Measurements from ENCODE around the gene BCL2. TPM values are rescaled to one million over a fixed set of nuclear protein-coding genes. Genes with fewer than 3 reads are reported as not detected.

Gene BCL2
- total RNA-seq, 4 donors from 2014 or later = 14.3 to 34.8 (median 23.5) TPM

- in situ Hi-C loops (cut with MboI; ENCODE audit: low pct_ligation_motif_present in 1 of 4, low pct_unique_long_range_greater_than_20kb in 1 of 4, low sequenced_read_pairs in 3 of 4) (no loop called here), intact Hi-C loops (cut with DNase I; ENCODE audit: low total_unique reads) (no loop called here)
- TF ChIP-seq, protein P1, sequence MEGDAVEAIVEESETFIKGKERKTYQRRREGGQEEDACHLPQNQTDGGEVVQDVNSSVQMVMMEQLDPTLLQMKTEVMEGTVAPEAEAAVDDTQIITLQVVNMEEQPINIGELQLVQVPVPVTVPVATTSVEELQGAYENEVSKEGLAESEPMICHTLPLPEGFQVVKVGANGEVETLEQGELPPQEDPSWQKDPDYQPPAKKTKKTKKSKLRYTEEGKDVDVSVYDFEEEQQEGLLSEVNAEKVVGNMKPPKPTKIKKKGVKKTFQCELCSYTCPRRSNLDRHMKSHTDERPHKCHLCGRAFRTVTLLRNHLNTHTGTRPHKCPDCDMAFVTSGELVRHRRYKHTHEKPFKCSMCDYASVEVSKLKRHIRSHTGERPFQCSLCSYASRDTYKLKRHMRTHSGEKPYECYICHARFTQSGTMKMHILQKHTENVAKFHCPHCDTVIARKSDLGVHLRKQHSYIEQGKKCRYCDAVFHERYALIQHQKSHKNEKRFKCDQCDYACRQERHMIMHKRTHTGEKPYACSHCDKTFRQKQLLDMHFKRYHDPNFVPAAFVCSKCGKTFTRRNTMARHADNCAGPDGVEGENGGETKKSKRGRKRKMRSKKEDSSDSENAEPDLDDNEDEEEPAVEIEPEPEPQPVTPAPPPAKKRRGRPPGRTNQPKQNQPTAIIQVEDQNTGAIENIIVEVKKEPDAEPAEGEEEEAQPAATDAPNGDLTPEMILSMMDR (IDR thresholded peaks at IDR 0.05) = no peak
- TF ChIP-seq EP300 (IDR thresholded peaks at IDR 0.05; ENCODE audit: low read depth) (no peak), POLR2AphosphoS5 (IDR thresholded peaks at IDR 0.05) (no peak), POLR2A (IDR thresholded peaks at IDR 0.05) (no peak)
- H3K4me3 ChIP-seq = no peak overlapping the region
- 50 to 56% methylated on average over 1 of the region's 1 CpG for WGBS, 2 donors (ENCODE audit: low coverage in 1 of 2)
- H3K4me1 ChIP-seq = peaks cover 0 to 36% (median 26%) of the 10 kb centered on the region in 4 donors
- peak overlapping the region; percentile 49 to 73 (median 60) for H3K27ac ChIP-seq
- H3K36me3 ChIP-seq = no peaks in the 10 kb centered on the region
- no peaks in the 10 kb centered on the region for H3K9me3 ChIP-seq
- DNase-seq = no peak
- no peaks in the 10 kb centered on the region for H3K27me3 ChIP-seq
Observed at GRCh38 chr18:63207835-63208234, 111.7 kb downstream of the BCL2 start.

DNA sequence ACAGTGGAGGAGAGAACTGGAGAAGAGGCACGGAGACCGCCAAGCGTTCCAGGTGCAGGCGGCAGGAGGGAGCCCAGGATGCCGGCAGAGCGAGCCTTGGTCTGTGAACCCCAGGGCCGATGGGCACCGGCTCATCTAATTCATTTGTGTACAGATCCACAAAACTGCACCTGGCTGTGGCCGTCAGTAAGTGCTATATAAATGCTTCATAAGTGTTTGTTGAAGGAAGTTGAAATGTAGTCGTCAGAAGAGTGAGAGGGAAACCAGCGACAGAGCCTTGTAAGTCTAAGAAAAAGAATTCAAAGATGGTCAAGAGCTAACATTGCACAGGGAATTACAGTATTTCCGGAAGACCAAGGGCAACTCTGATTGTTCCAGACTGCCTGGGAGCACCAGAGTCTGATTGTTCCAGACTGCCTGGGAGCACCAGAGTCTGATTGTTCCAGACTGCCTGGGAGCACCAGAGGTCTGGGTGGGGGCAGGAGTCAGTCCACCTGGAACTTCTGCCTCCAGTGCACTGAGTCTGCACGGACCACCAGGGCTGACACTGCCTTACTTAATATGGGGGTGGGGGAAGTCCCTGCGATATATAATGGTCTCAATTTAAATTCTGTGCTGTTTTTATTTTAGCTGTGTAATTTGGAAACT, 112.3 kb downstream of the BCL2 start:
- in situ Hi-C loops (cut with MboI; ENCODE audit: low pct_ligation_motif_present in 1 of 4, low pct_unique_long_range_greater_than_20kb in 1 of 4, low sequenced_read_pairs in 3 of 4) = no loop called here
- Histone ChIP-seq H3K27me3 (no peaks in the 10 kb centered on the region), H3K4me1 (peaks cover 0 to 32% (median 26%) of the 10 kb centered on the region in 4 donors), H3K9me3 (no peaks in the 10 kb centered on the region), H3K36me3 (no peaks in the 10 kb centered on the region), H3K27ac (peak overlapping the region; percentile 49 to 73 (median 60)), H3K4me3 (peak overlapping the region in 2 of 4 donors; percentile 10 to 20)
- DNase-seq = peak; percentile 59
- TF ChIP-seq EP300 (IDR thresholded peaks at IDR 0.05; ENCODE audit: low read depth) (no peak), POLR2A (IDR thresholded peaks at IDR 0.05) (no peak)
- TF ChIP-seq, protein P1 (IDR thresholded peaks at IDR 0.05) = peak in 1 of 5 experiments; percentile 13
- WGBS, 2 donors (ENCODE audit: low coverage in 1 of 2) = 38 to 42% methylated on average over 11 to 14 of the region's 14 CpGs
- intact Hi-C loops (cut with DNase I; ENCODE audit: low total_unique reads) = no loop called here

DNA sequence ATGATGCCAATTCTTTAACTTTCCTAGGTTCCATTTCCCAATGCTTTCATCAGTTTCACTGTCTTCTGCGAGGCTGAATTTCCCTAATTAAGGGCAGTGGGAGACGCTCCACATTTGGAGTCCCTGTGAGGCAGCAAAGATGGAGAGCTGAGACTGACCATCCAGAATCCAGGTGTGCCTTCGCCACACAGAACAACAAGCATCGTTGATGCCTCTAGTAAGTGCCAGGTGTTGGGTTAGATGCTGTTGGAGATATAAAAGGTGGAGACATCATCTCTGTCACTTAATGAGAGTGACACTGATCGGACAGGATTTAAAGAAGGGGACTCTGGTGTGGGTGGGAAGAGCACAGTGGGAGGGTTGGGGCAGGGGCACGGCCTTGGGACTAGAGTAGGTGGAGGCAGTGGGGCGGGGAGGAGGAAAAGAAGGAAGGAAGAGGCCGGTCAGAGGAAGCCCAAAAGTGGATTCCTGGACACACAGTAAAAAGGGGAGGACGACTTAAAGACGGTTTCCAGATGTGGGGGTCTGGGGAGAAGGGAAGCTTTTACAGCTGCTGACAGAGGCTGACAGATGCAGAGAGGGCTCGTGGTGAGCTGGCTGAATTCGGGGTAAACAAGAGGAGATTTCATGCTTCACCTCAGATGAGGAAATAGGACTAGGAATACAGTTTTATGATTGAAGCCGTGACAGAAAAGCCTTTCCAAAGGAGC, 113.0 kb downstream of the BCL2 start:
- intact Hi-C loops (cut with DNase I; ENCODE audit: low total_unique reads) = no loop called here
- peak overlapping the region in 2 of 4 donors; percentile 10 to 20 for H3K4me3 ChIP-seq
- 40 to 59% methylated on average over 8 to 13 of the region's 13 CpGs for WGBS, 2 donors (ENCODE audit: low coverage in 1 of 2)

DNA sequence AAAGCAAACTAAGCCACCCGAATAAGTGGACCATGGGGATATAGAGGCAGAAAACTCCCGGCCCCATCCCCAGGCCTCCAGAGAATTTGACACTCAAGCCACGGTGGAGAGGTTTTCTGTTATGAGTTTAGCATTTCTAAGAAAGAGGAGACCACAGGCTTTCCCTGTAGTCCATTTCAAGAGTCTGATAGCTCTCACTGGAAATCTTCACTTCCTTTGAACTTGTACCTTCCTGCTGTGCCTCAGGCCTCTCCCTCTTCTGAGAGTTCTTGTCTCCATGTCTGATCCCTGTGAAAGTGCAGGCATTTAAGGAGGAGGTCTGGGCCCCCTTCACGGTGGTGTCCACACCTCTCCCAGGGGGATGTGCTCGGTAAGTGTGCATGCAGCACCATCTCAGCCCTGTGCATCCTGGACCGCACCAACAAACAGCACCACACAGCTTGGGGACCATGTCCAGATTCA, 113.7 kb downstream of the BCL2 start:
- no peak for DNase-seq
- 52 to 70% methylated on average over 3 to 6 of the region's 6 CpGs for WGBS, 2 donors (ENCODE audit: low coverage in 1 of 2)
- Histone ChIP-seq H3K4me3 (no peak overlapping the region), H3K27me3 (no peaks in the 10 kb centered on the region), H3K9me3 (no peaks in the 10 kb centered on the region), H3K27ac (peak overlapping the region in 2 of 4 donors; percentile 52 to 73), H3K36me3 (no peaks in the 10 kb centered on the region), H3K4me1 (peaks cover 0 to 32% (median 26%) of the 10 kb centered on the region in 4 donors)
- intact Hi-C loops (cut with DNase I; ENCODE audit: low total_unique reads) = no loop called here
- TF ChIP-seq POLR2AphosphoS5 (IDR thresholded peaks at IDR 0.05) (no peak), POLR2A (IDR thresholded peaks at IDR 0.05) (no peak), EP300 (IDR thresholded peaks at IDR 0.05; ENCODE audit: low read depth) (no peak)
- TF ChIP-seq, protein P1 (IDR thresholded peaks at IDR 0.05) = no peak
- in situ Hi-C loops (cut with MboI; ENCODE audit: low pct_ligation_motif_present in 1 of 4, low pct_unique_long_range_greater_than_20kb in 1 of 4, low sequenced_read_pairs in 3 of 4) = no loop called here

More for the DNA sequence above, 113.0 kb downstream of the BCL2 start:
- Histone ChIP-seq H3K36me3 (no peaks in the 10 kb centered on the region), H3K27ac (peak overlapping the region; percentile 49 to 73 (median 60)), H3K4me1 (peaks cover 0 to 32% (median 26%) of the 10 kb centered on the region in 4 donors), H3K27me3 (no peaks in the 10 kb centered on the region), H3K9me3 (no peaks in the 10 kb centered on the region)
- TF ChIP-seq, protein P1 (IDR thresholded peaks at IDR 0.05) = no peak
- no peak for TF ChIP-seq EP300 (IDR thresholded peaks at IDR 0.05; ENCODE audit: low read depth)
- TF ChIP-seq POLR2A (IDR thresholded peaks at IDR 0.05) = no peak
- TF ChIP-seq POLR2AphosphoS5 (IDR thresholded peaks at IDR 0.05) = no peak
- in situ Hi-C loops (cut with MboI; ENCODE audit: low pct_ligation_motif_present in 1 of 4, low pct_unique_long_range_greater_than_20kb in 1 of 4, low sequenced_read_pairs in 3 of 4) = no loop called here
- DNase-seq = no peak

Measured in transverse colon (tissue), 4 donors.